Measurements from ENCODE around the gene SORBS1. TPM values are rescaled to one million over a fixed set of nuclear protein-coding genes. Genes with fewer than 3 reads are reported as not detected.

Gene SORBS1
- polyA plus RNA-seq, 1 experiment = 0.40 TPM

DNA sequence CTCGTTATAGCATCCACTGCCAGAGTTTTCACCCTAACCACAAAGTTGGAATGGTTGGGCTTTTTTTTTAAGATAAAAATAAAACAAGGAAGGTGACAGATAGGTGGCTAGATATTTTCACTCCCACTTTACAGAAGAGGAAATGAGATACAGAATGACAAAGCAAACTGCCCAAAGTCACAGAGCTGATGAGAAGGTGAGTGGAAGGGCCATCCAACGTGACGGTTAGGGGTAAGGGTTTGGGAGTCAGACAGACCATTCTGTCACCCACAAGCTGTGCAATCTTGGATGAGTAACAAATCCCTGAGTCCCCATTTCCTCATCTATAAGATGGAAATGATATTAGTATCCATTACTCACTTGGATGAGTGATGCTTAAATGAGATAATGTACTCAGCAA is 163.4 kb downstream of the SORBS1 start:
- no peaks in the 10 kb centered on the region for H3K27me3 ChIP-seq (ENCODE audit: control insufficient read depth, insufficient read depth, low read length)
- H3K4me3 ChIP-seq (ENCODE audit: low read depth, low read length) = no peak overlapping the region
- TF ChIP-seq, protein P1, sequence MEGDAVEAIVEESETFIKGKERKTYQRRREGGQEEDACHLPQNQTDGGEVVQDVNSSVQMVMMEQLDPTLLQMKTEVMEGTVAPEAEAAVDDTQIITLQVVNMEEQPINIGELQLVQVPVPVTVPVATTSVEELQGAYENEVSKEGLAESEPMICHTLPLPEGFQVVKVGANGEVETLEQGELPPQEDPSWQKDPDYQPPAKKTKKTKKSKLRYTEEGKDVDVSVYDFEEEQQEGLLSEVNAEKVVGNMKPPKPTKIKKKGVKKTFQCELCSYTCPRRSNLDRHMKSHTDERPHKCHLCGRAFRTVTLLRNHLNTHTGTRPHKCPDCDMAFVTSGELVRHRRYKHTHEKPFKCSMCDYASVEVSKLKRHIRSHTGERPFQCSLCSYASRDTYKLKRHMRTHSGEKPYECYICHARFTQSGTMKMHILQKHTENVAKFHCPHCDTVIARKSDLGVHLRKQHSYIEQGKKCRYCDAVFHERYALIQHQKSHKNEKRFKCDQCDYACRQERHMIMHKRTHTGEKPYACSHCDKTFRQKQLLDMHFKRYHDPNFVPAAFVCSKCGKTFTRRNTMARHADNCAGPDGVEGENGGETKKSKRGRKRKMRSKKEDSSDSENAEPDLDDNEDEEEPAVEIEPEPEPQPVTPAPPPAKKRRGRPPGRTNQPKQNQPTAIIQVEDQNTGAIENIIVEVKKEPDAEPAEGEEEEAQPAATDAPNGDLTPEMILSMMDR (IDR thresholded peaks at IDR 0.05; ENCODE audit: low read depth, low read length) = no peak
- ChIA-PET CTCF (interaction anchor here (0.9 to 1.1 kb wide), 2 partner anchors 33 to 154 kb away, joined by 3 to 4 read pairs; no protein-coding TSS in a partner anchor), POLR2A (no interaction called here)
- no peak overlapping the region for H3K27ac ChIP-seq (ENCODE audit: low read depth, low read length)
- no peak for DNase-seq (ENCODE audit: low read depth, low spot score)
- H3K9me3 ChIP-seq (ENCODE audit: control insufficient read depth, insufficient read depth, low read length) = no peaks in the 10 kb centered on the region

DNA sequence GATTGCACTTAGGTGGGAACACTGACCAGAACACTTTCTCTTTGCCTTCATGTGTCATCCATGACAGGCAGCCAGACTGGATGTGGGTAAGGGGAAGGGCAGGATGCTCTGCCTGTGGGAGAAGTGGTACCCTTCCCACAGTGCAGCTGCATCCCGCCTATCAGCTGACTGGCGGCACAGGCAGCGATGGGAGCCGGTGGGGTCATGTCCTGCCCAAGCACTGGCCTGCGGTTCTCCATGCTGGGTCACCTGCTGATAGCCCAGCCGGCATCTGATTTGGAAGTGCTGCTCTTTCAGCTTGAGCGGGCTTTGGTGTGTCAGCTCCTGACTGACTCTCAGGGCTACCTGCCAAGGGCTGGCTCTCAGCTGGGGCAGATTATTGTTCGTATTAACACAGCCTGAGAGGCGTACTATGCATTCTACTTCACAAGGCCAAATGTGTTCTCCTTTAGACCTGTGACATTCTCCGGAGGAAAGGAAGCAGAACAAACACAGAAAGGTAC is 165.2 kb downstream of the SORBS1 start:
- DNase-seq (ENCODE audit: low read depth, low spot score) = no peak
- H3K9me3 ChIP-seq (ENCODE audit: control insufficient read depth, insufficient read depth, low read length) = no peaks in the 10 kb centered on the region
- H3K27me3 ChIP-seq (ENCODE audit: control insufficient read depth, insufficient read depth, low read length) = no peaks in the 10 kb centered on the region
- H3K27ac ChIP-seq (ENCODE audit: low read depth, low read length) = no peak overlapping the region
- ChIA-PET CTCF (interaction anchor here (1.2 to 1.4 kb wide), 2 partner anchors 22 to 34 kb away, joined by 5 read pairs; no protein-coding TSS in a partner anchor), POLR2A (no interaction called here)
- no peak overlapping the region for H3K4me3 ChIP-seq (ENCODE audit: low read depth, low read length)
- TF ChIP-seq, protein P1 (IDR thresholded peaks at IDR 0.05; ENCODE audit: low read depth, low read length) = no peak

DNA sequence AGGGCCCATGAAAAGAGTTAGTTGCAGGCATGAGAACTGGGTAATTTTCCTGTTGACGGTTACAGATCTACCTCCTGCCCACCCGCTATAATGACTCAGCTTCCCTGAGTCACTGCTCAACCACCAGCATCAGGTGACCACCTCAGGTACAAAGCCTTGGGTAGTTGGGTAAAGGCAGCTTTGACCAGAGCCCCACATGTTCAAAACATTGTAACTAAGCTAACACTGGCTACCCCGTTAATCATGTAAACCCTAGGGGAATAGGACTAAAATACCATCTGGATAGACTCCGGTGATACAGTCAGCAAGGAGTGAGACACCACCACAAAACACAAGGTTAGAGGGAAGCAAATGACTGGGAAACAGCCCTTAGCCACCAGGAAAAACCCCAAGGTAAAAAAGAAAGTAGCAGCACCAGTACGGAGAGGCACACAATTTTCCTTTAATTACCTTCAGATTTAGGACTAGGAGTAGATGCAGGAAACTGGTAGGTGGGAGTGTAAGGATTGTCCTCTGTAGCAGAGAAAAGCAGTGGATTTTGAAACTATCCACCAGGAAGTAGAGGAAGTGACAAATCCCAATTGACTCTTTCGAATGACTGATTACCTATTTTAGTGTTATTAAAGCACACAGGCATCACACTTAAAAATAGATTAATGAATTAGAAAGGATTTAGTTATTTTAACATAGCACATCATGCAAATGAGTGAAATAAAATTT is 166.8 kb downstream of the SORBS1 start:
- ChIA-PET CTCF (interaction anchor here (1.2 to 1.4 kb wide), 2 partner anchors 20 to 36 kb away, joined by 5 read pairs; no protein-coding TSS in a partner anchor), POLR2A (no interaction called here)
- no peak for DNase-seq (ENCODE audit: low read depth, low spot score)
- H3K4me3 ChIP-seq (ENCODE audit: low read depth, low read length) = no peak overlapping the region
- no peak overlapping the region for H3K27ac ChIP-seq (ENCODE audit: low read depth, low read length)
- H3K9me3 ChIP-seq (ENCODE audit: control insufficient read depth, insufficient read depth, low read length) = no peaks in the 10 kb centered on the region
- TF ChIP-seq, protein P1 (IDR thresholded peaks at IDR 0.05; ENCODE audit: low read depth, low read length) = no peak
- no peaks in the 10 kb centered on the region for H3K27me3 ChIP-seq (ENCODE audit: control insufficient read depth, insufficient read depth, low read length)

DNA sequence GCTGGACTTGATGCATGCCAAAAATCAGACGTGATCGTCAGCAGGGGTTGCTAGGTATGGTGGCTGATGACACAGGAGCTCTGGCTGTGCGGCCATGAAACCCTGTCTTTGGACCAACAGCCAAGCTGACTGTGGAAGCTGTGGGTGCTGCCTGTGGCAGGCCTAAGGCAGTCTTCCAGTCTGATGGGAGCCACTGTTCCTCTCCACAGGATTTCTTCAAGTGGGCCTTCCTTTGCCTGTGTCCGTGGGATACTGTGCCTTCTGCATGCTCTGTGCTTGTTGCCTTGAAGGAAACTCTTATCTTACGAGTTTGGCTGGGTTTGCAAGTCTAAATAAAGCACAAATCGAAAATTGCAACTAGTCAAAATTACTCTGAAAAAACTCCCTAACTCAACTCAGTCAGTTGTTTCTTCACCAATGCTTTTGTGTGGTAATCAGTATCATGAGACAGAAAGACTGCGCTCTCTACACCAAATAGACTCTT is 168.4 kb downstream of the SORBS1 start:
- DNase-seq (ENCODE audit: low read depth, low spot score) = no peak
- H3K4me3 ChIP-seq (ENCODE audit: low read depth, low read length) = no peak overlapping the region
- H3K27me3 ChIP-seq (ENCODE audit: control insufficient read depth, insufficient read depth, low read length) = no peaks in the 10 kb centered on the region
- no peak overlapping the region for H3K27ac ChIP-seq (ENCODE audit: low read depth, low read length)
- TF ChIP-seq, protein P1 (IDR thresholded peaks at IDR 0.05; ENCODE audit: low read depth, low read length) = no peak
- ChIA-PET CTCF (interaction anchor here (0.7 to 1.0 kb wide), 2 partner anchors 149 to 402 kb away, joined by 3 to 5 read pairs; no protein-coding TSS in a partner anchor), POLR2A (no interaction called here)
- no peaks in the 10 kb centered on the region for H3K9me3 ChIP-seq (ENCODE audit: control insufficient read depth, insufficient read depth, low read length)

DNA sequence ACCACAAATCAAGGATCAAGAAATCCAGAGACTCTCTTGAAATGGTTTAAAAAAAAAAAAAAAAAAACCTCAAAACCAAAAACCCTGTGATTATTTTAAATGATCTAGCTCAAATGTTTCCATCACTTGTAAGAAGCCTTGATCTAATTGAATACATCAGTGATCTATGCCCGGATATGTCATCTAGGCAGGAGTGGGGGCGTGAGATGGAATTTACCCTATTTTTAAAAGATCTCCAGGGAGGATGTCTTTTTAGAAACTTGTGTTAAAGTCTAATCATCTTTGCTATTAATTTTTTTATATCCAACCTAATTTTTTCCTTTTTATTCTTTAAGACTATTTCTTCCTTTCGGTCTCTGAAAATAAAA is 169.0 kb downstream of the SORBS1 start:
- CTCF ChIA-PET = interaction anchor here (0.7 to 1.6 kb wide), 4 partner anchors 18 to 722 kb away, joined by 3 to 8 read pairs (median 6); no protein-coding TSS in a partner anchor
- Histone ChIP-seq H3K27me3 (ENCODE audit: control insufficient read depth, insufficient read depth, low read length) (peaks cover 2% of the 10 kb centered on the region), H3K27ac (ENCODE audit: low read depth, low read length) (no peak overlapping the region), H3K4me3 (ENCODE audit: low read depth, low read length) (no peak overlapping the region), H3K9me3 (ENCODE audit: control insufficient read depth, insufficient read depth, low read length) (no peaks in the 10 kb centered on the region)
- POLR2A ChIA-PET = no interaction called here
- TF ChIP-seq, protein P1 (IDR thresholded peaks at IDR 0.05; ENCODE audit: low read depth, low read length) = no peak
- no peak for DNase-seq (ENCODE audit: low read depth, low spot score)
